ENCODE data around the gene B3GALT4. TPM values are rescaled to one million over a fixed set of nuclear protein-coding genes. Genes with fewer than 3 reads are reported as not detected.
A peak's percentile ranks its signal among the peaks of the same experiment; 100 is the strongest.

The B3GALT4 gene
- total and polyA plus RNA-seq, 10 donors = 11.5 to 31.6 (median 24.0) TPM

- WGBS, 5 donors = 46 to 70% (median 56%) methylated on average over 2 of the region's 2 CpGs
- DNase-seq = no peak
- Histone ChIP-seq H3K4me3 (no peak overlapping the region), H3K4me1 (no peaks in the 10 kb centered on the region), H3K27me3 (replicated peaks in 1 of 7) (peaks cover 0 to 51% (median 0%) of the 10 kb centered on the region in 7 donors), H3K27ac (no peak overlapping the region), H3K36me3 (no peaks in the 10 kb centered on the region), H3K9me3 (no peaks in the 10 kb centered on the region)
- intact Hi-C loops (cut with DNase I; ENCODE audit: low total_unique reads) = loop anchor here (10.0 kb wide), 1 partner anchor 233 kb away; the partner anchor contains the start of gene HLA-DOA
- TF ChIP-seq CTCF (IDR thresholded peaks at IDR 0.05 in 8 of 11, conservative IDR thresholded peaks at IDR 0.05 in 3 of 11) = no peak
- TF ChIP-seq POLR2AphosphoS5 (IDR thresholded peaks at IDR 0.05) = no peak
- TF ChIP-seq POLR2A (IDR thresholded peaks at IDR 0.05) = no peak
These were observed 39.2 kb upstream of the B3GALT4 start for GRCh38 chr6:33237741-33238140.

GRCh38 chr6:33241968-33242367, 35.0 kb upstream of the B3GALT4 start:
- no peaks in the 10 kb centered on the region for H3K36me3 ChIP-seq
- H3K9me3 ChIP-seq = no peaks in the 10 kb centered on the region
- DNase-seq = no peak
- no peaks in the 10 kb centered on the region for H3K4me1 ChIP-seq
- H3K27me3 ChIP-seq (replicated peaks in 1 of 7) = peaks cover 0 to 34% (median 0%) of the 10 kb centered on the region in 7 donors
- no peak overlapping the region for H3K27ac ChIP-seq
- TF ChIP-seq POLR2AphosphoS5 (IDR thresholded peaks at IDR 0.05) (no peak), CTCF (IDR thresholded peaks at IDR 0.05 in 8 of 11, conservative IDR thresholded peaks at IDR 0.05 in 3 of 11) (no peak)
- H3K4me3 ChIP-seq = no peak overlapping the region
- intact Hi-C loops (cut with DNase I; ENCODE audit: low total_unique reads) = no loop called here
- 43 to 48% (median 44%) methylated on average over 3 of the region's 3 CpGs for WGBS, 5 donors

GRCh38 chr6:33243476-33243875, 33.4 kb upstream of the B3GALT4 start:
- intact Hi-C loops (cut with DNase I; ENCODE audit: low total_unique reads) = no loop called here
- no peak overlapping the region for H3K4me3 ChIP-seq
- H3K27ac ChIP-seq = no peak overlapping the region
- peaks cover 3 to 11% (median 10%) of the 10 kb centered on the region in 6 donors for H3K4me1 ChIP-seq
- H3K27me3 ChIP-seq (replicated peaks in 1 of 7) = peaks cover 0 to 38% (median 0%) of the 10 kb centered on the region in 7 donors
- WGBS, 5 donors = 47 to 71% (median 55%) methylated on average over 1 of the region's 1 CpG
- peak; percentile 5 for DNase-seq
- no peaks in the 10 kb centered on the region for H3K9me3 ChIP-seq
- no peaks in the 10 kb centered on the region for H3K36me3 ChIP-seq
- TF ChIP-seq POLR2AphosphoS5 (IDR thresholded peaks at IDR 0.05) (no peak), CTCF (IDR thresholded peaks at IDR 0.05 in 8 of 11, conservative IDR thresholded peaks at IDR 0.05 in 3 of 11) (no peak), POLR2A (IDR thresholded peaks at IDR 0.05) (no peak)

GRCh38 chr6:33247977-33248642, 28.8 kb upstream of the B3GALT4 start:
- peaks cover 10 to 45% (median 29%) of the 10 kb centered on the region in 6 donors for H3K4me1 ChIP-seq
- peaks cover 0 to 16% (median 0%) of the 10 kb centered on the region in 7 donors for H3K27me3 ChIP-seq (replicated peaks in 1 of 7)
- H3K27ac ChIP-seq = peak overlapping the region; percentile 89 to 93 (median 91)
- 1 to 4% (median 2%) methylated on average over 27 to 28 of the region's 28 CpGs for WGBS, 5 donors
- H3K9me3 ChIP-seq = no peaks in the 10 kb centered on the region
- H3K4me3 ChIP-seq = peak overlapping the region; percentile 33 to 73 (median 52)
- peak in 2 of 3 donors; percentile 46 to 51 for TF ChIP-seq POLR2AphosphoS5 (IDR thresholded peaks at IDR 0.05)
- TF ChIP-seq CTCF (IDR thresholded peaks at IDR 0.05 in 8 of 11, conservative IDR thresholded peaks at IDR 0.05 in 3 of 11) = peak; percentile 90 to 98 (median 97)
- no peak for TF ChIP-seq POLR2A (IDR thresholded peaks at IDR 0.05)
- peaks cover 0 to 22% (median 0%) of the 10 kb centered on the region in 6 donors for H3K36me3 ChIP-seq
- intact Hi-C loops (cut with DNase I; ENCODE audit: low total_unique reads) = loop anchor here (2.0 kb wide), 1 partner anchor 87 kb away; no protein-coding TSS in a partner anchor
- peak; percentile 95 for DNase-seq

Data from spleen (tissue), 11 donors.